GM19023 (cell line): Measurements from ENCODE around the gene TBC1D2.

Experiments
- ATAC-seq: cut with Tn5 transposase; IDR thresholded peaks from one replicate; pipeline ENCODE4 v1.9.1; 2021; ENCODE audit warnings: mild to moderate bottlenecking, moderate library complexity; ENCODE audit not compliant: unreplicated experiment

TBC1D2 gene

GRCh38 chr9:98219364-98219716 lies 36.1 kb downstream of the TBC1D2 start:
- ATAC-seq: no peak

GRCh38 chr9:98218562-98219363 lies 36.7 kb downstream of the TBC1D2 start:
- ATAC-seq: no peak

DNA sequence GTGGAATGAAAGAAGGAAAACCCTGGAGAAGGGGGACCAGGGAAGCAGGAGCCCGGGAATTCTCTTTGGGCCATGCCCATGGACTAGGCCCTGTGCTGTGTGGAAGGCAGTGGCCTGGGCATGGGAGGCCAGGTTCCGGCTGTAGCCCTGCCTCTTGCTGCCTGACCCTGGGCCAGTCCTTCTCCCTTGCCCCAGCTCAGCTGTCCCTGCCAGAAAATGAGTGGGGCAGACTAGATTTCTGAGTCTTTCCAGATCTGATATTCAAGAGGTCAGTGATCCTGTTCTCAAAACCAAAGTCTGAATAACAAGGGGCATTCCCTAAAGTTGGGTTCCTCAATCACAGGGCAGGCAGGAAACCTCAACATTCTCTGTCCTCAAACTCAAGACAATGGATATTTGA lies 38.2 kb downstream of the TBC1D2 start:
- no peak for ATAC-seq

GRCh38 chr9:98216391-98216790 lies 39.1 kb downstream of the TBC1D2 start:
- no peak for ATAC-seq

GRCh38 chr9:98215821-98216220 lies 39.6 kb downstream of the TBC1D2 start:
- no peak for ATAC-seq

DNA sequence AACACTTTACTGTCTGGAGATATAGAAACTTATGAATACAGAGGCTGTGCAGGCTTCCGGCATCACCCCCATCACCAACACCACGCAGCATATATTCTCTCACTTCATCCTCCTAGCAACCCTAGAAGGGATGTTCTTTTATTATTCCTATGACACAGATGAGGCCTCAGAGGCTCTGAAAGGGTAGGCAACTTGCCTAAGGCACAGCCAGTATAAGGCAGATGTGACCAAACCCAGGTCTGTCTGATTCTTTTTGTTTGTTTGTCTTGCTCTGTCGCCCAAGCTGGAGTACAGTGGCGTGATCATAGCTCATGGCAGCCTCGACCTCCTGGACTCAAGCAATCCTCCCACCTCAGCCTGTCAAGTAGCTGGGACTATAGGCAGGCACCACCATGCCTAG lies 40.2 kb downstream of the TBC1D2 start:
- ATAC-seq: no peak

- no peak for ATAC-seq
These were observed 40.6 kb downstream of the TBC1D2 start for GRCh38 chr9:98214811-98215210.

DNA sequence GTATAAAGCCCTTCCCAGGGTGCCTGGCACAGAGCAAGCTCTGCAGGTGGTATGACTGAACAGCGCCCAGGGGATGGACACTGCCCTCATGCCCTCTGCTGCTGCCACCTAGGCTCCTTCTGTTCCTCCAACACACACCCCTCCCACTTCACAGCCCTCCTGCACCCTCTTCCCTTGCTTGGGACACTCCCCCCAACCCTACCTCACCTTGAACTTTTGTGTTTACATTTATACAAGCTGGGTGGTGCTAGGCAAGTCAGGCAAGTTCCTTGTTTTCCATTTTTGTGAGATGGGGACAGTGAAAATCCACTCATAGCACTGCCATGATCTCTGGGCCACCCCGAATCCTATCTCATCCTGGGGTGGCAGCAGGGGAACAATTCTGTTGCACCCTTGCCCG lies 44.2 kb downstream of the TBC1D2 start:
- ATAC-seq: no peak

DNA sequence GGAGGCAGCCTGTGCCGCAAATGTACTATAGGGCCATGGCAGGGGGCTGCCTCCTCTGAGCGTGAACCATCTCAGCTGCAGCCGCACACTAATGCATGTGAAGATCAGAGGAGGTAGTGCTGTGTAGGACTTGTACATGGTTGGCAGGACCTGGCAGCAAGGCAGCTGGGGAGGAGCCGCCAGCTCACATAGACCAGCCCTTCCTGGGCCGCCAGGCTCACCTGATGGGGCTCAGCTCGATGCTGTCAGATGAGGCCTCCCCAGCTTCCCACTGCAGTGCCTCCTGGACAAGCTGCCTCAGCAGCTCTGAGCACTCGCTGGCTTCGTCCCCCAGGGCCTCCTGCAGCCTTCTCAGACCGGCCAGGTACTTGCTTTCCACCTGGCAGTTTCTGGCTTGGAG lies 45.0 kb downstream of the TBC1D2 start:
- no peak for ATAC-seq

DNA sequence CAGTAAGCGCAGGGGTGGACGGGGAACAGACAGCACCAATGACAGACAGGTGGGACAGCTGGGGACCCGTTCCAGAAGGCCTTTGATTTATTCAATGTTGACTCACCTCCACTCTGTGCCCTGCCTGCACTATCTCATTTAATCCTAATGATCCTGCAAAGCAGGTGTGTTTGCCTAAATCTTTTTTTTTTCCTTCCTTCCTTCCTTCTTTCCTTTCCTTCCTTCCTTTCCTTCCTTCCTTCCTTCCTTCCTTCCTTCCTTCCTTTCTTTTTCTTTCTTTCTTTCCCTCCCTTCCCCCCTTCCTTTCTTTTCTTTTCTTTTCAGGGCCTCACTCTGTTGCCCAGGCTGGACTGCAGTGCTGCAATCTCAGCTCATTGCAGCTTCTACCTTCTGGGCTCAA lies 45.9 kb downstream of the TBC1D2 start:
- ATAC-seq: no peak

- no peak for ATAC-seq
These were observed 46.8 kb downstream of the TBC1D2 start for GRCh38 chr9:98208635-98209034.

GRCh38 chr9:98207606-98208005 lies 47.8 kb downstream of the TBC1D2 start:
- ATAC-seq: no peak

GRCh38 chr9:98206754-98207153 lies 48.7 kb downstream of the TBC1D2 start:
- ATAC-seq: no peak

GRCh38 chr9:98204692-98205091 lies 50.8 kb downstream of the TBC1D2 start:
- ATAC-seq: no peak

GRCh38 chr9:98203153-98203552 lies 52.3 kb downstream of the TBC1D2 start:
- ATAC-seq: no peak

- ATAC-seq: no peak
These were observed 53.2 kb downstream of the TBC1D2 start for GRCh38 chr9:98202252-98202651.

DNA sequence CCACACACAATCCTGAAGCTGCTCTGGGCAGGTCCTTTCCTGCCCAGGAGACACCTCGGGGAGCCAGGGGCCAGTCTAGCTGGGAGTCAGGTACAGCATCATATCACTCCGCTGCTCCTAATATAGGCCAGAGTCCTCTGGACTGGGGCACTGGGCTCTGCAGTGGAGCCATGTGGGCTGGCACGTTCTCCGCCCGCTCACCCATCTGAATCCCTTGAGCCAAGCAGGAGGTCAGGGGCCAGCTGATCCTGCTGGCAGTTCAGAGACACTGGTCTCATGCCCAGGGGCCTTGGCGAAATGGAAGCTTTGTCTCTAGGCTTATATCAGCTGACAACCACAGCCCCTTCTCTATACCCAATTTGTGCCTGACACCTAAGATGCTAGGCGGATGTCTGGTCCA lies 53.7 kb downstream of the TBC1D2 start:
- no peak for ATAC-seq

DNA sequence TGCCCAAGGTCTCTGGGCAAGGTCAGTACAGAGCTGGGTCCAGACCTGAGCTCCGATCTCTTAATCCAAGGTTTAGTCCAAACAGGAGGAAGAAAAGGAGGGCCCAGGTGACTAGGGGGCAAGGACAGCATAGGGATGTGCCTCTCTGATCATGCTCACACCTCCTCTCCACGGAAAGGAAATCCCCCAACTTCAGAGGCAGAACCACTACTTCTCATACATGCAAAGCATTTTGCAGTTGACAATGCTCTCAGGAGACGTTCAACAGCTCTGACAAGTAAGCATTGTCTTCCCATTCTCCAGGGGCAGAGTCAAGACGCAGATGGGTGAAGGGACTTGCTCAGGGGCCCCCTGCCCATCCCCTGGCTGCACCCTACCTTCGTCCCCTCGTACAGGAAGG lies 54.3 kb downstream of the TBC1D2 start:
- peak; percentile 79 for ATAC-seq

GRCh38 chr9:98199388-98200033 lies 55.9 kb downstream of the TBC1D2 start:
- no peak for ATAC-seq

- no peak for ATAC-seq
These were observed 59.8 kb downstream of the TBC1D2 start for GRCh38 chr9:98195671-98196070.

DNA sequence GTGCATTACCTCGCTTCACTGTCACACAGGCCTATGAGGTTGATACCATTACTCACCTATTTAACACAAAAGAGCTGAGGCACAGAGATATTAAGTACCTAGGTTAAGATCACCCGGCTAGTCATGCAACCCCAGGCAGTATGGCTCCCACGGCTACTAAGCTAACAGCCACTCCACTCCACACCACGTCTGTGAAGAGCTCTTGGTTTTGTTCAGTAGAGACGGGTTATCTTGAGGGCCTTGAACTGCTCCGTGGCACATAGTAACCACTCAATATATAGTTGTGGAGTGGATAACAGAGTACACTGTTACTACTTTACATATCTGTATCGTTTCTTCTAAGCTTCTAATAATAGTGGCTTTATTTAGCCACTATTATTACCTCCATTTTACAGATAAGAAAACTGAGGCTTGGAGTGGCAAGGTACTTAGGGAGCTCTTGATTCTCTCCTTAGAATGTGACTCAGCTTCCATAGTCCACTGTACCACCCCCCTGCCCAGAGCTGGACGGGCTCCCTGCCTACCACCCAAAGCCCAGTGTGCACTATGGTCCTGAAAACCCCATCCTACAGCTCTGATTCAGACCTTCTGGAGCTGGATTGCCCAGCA lies 62.0 kb downstream of the TBC1D2 start:
- ATAC-seq: no peak
